K562 (cell line): ENCODE measurements around the gene GLIS2. TPM values are rescaled to one million over a fixed set of nuclear protein-coding genes. Genes with fewer than 3 reads are reported as not detected.
A peak's percentile ranks its signal among the peaks of the same experiment; 100 is the strongest.

Experiments
- ATAC-seq: fragments of 200-7000 bp; cut with Tn5 transposase; 3 replicates; pipeline ENCODE4 v1.9.1; 2020; ENCODE audit warnings: moderate library complexity
- BruUV-seq: library from RNA; stranded (reverse); fragments of 400-500 nt; replicated peaks from 2 replicates; lab custom pipeline; 2021; lab: Mats Ljungman, UMichigan
- CTCF ChIA-PET: fragments of 300-600 bp; formaldehyde crosslinking; extraction: SDS; loops from one replicate; lab custom pipeline; 2021; ENCODE audit warnings: low intra/inter-chr PET ratio; lab: Yijun Ruan, JAX
- POLR2A ChIA-PET: fragments of 300-600, 350-650 bp; sonication (Branson Sonifier 250); formaldehyde crosslinking; extraction: SDS; loops from one replicate; lab custom pipeline; 2021; ENCODE audit warnings: antibody characterized with exemption, inconsistent platforms; lab: Yijun Ruan, JAX
- DNase-seq, 4 experiments: peaks; one replicate each; pipeline versions ENCODE4 v3.0.0 to v3.0.0-alpha.2; 2011 to 2018; ENCODE audit warnings: low spot score in 3 of 4, mixed read lengths in 3 of 4; ENCODE audit errors: extremely low read depth in 1 of 4
- FAIRE-seq: peaks from 2 replicates; lab custom pipeline; 2011; peaks lifted over from hg19 to GRCh38; lab: Jason Lieb, UNC
- H2AFZ ChIP-seq: 2 replicates; pipeline ENCODE4 v1.6.0; 2011; ENCODE audit warnings: low read depth, low read length, control low read depth, inconsistent platforms
- H3K27ac ChIP-seq: fragments of 200-600 bp; 3 replicates; pipeline ENCODE4 v1.8.0; 2011; ENCODE audit warnings: low read depth, mild to moderate bottlenecking, control low read depth, inconsistent platforms, low read length, moderate library complexity, mixed read lengths; ENCODE audit errors: extremely low read depth
- H3K27me3 ChIP-seq, 2 experiments: fragments of 300-600 bp in 1 of 2; 2 replicates in 1 of 2; 3 replicates in 1 of 2; pipeline versions ENCODE4 v1.6.0 to v1.8.0; 2011; ENCODE audit warnings: inconsistent platforms in 2 of 2, low read length in 2 of 2, mild to moderate bottlenecking in 1 of 2, mixed read lengths in 1 of 2, moderate library complexity in 1 of 2; ENCODE audit not compliant: control insufficient read depth in 2 of 2, insufficient read depth in 2 of 2
- H3K36me3 ChIP-seq: fragments of 300-600 bp; 3 replicates; pipeline ENCODE4 v1.8.0; 2011; ENCODE audit warnings: mild to moderate bottlenecking, low read length, inconsistent platforms; ENCODE audit not compliant: control insufficient read depth, insufficient read depth
- H3K4me1 ChIP-seq, 2 experiments: fragments of 200-600 bp in 1 of 2; replicated peaks in 1 of 2; 2 replicates in 1 of 2; 3 replicates in 1 of 2; pipeline versions ENCODE4 v1.5.1 to v1.8.0; 2011; ENCODE audit warnings: inconsistent platforms in 2 of 2, low read length in 2 of 2, mild to moderate bottlenecking in 1 of 2, mixed read lengths in 1 of 2, moderate library complexity in 1 of 2; ENCODE audit not compliant: control insufficient read depth in 2 of 2, insufficient read depth in 2 of 2
- H3K4me2 ChIP-seq: 2 replicates; pipeline ENCODE4 v1.6.1; 2011; ENCODE audit warnings: low read length, control low read depth, inconsistent platforms, mixed read lengths; ENCODE audit not compliant: insufficient read depth
- H3K4me3 ChIP-seq: fragments of 200-600 bp; sonication (generic), shearing (Covaris generic); 2 replicates; pipeline ENCODE4 v1.5.1; 2016; ENCODE audit warnings: control low read depth, inconsistent platforms
- H3K79me2 ChIP-seq: fragments of 200-600 bp; 3 replicates; pipeline ENCODE4 v1.8.0; 2011; ENCODE audit warnings: low read length, inconsistent platforms; ENCODE audit not compliant: control insufficient read depth, insufficient read depth
- H3K9ac ChIP-seq, 2 experiments: 2 replicates each; pipeline versions ENCODE4 v1.6.0 to v1.6.1; 2011; ENCODE audit warnings: low read depth in 2 of 2, low read length in 2 of 2, control low read depth in 1 of 2, inconsistent platforms in 1 of 2, mild to moderate bottlenecking in 1 of 2, mixed read lengths in 1 of 2; ENCODE audit not compliant: insufficient read depth in 1 of 2
- H3K9me1 ChIP-seq: one replicate; pipeline ENCODE4 v1.6.0; 2011; ENCODE audit warnings: inconsistent platforms, mild to moderate bottlenecking, low read length, moderate library complexity; ENCODE audit not compliant: control insufficient read depth, insufficient read depth
- H3K9me3 ChIP-seq: replicated peaks from 2 replicates; pipeline ENCODE4 v1.5.1; 2011; ENCODE audit warnings: low read depth, low read length, inconsistent platforms; ENCODE audit not compliant: control insufficient read depth, insufficient read depth
- H4K20me1 ChIP-seq: replicated peaks from 2 replicates; pipeline ENCODE4 v1.6.1; 2011; ENCODE audit warnings: low read length, inconsistent platforms, mixed read lengths; ENCODE audit not compliant: control insufficient read depth, insufficient read depth
- CBFA2T3 ChIP-seq: fragments of 450-650 bp; IDR thresholded peaks from 2 replicates; pipeline ENCODE4 v1.6.1; 2017
- FOXP1 ChIP-seq: sonication (generic); formaldehyde crosslinking; IDR thresholded peaks from 2 replicates; pipeline ENCODE4 v1.8.0; 2022; ENCODE audit warnings: mild to moderate bottlenecking, missing genetic modification reagents
- HDAC3 ChIP-seq: fragments of 450-650 bp; IDR thresholded peaks from 2 replicates; pipeline ENCODE4 v1.6.1; 2018; ENCODE audit warnings: borderline replicate concordance, mild to moderate bottlenecking, moderate library complexity; ENCODE audit not compliant: partially characterized antibody
- RBFOX2 ChIP-seq: fragments of 200-400 bp; formaldehyde crosslinking; IDR thresholded peaks from 2 replicates; pipeline ENCODE4 v1.6.1; 2017; ENCODE audit warnings: low read depth, mild to moderate bottlenecking, low read length, moderate library complexity
- RBM22 ChIP-seq: fragments of 200-400 bp; formaldehyde crosslinking; IDR thresholded peaks from 2 replicates; pipeline ENCODE4 v1.6.1; 2018; ENCODE audit warnings: low read length, low read depth; ENCODE audit not compliant: poor library complexity, severe bottlenecking
- SAFB ChIP-seq: fragments of 200-400 bp; formaldehyde crosslinking; IDR thresholded peaks from 2 replicates; pipeline ENCODE4 v1.6.1; 2017; ENCODE audit warnings: low read depth, low read length, borderline replicate concordance
- SNAPC5 ChIP-seq: fragments of 250-450 bp; sonication (Bioruptor Pico); IDR thresholded peaks from 2 replicates; pipeline ENCODE4 v1.8.0; 2021; ENCODE audit warnings: moderate library complexity, mild to moderate bottlenecking, inconsistent platforms
- TAF9B ChIP-seq: fragments of 450-650 bp; IDR thresholded peaks from 2 replicates; pipeline ENCODE4 v1.6.1; 2018; ENCODE audit warnings: mild to moderate bottlenecking; ENCODE audit not compliant: partially characterized antibody
- TCF7L2 ChIP-seq: fragments of 150-350 bp; IDR thresholded peaks from 2 replicates; pipeline ENCODE4 v1.6.1; 2016; ENCODE audit warnings: low read depth, mild to moderate bottlenecking, low read length, moderate library complexity
- TFAP4 ChIP-seq: sonication (generic); formaldehyde crosslinking; IDR thresholded peaks from 2 replicates; pipeline ENCODE4 v1.8.0; 2022; ENCODE audit warnings: missing genetic modification reagents, mild to moderate bottlenecking, moderate library complexity, borderline replicate concordance
- ZNF134 ChIP-seq: fragments of 250-450 bp; sonication (Bioruptor Pico); conservative IDR thresholded peaks from 2 replicates; pipeline ENCODE4 v1.4.0; 2020
- ZNF766 ChIP-seq: fragments of 200-800 bp; sonication (Bioruptor generic); conservative IDR thresholded peaks from 2 replicates; pipeline ENCODE4 v1.6.1; 2016; ENCODE audit warnings: missing genetic modification characterization, missing compliant biosample characterization
- WGBS: fragments of 100-300 bp; shearing (Covaris generic); methylation state at CpG from one replicate; pipeline ENCODE4 v1.1.6; 2016; ENCODE audit warnings: low coverage, mixed read lengths; ENCODE audit not compliant: insufficient coverage; ENCODE audit errors: missing lambda C conversion rate; 5-methylcytosine and 5-hydroxymethylcytosine counted together
- in situ Hi-C: fragments of 300-500 bp; cut with MboI; formaldehyde crosslinking; loops from 4 replicates; pipeline ENCODE4 v1.15.0; 2018; ENCODE audit warnings: inconsistent platforms, mixed read lengths
- intact Hi-C: fragments of 100-400 bp; cut with micrococcal nuclease; formaldehyde crosslinking; loops from 2 replicates; pipeline ENCODE4 v1.14.2; 2022
- polyA plus RNA-seq, 8 experiments: library from polyadenylated mRNA; depleted of rRNA in 4 of 8; stranded (reverse) in 5 of 8; unstranded in 3 of 8; fragments of >200 nt; fragmentation: Nextera tagmentation in 2 of 8; fragmentation: Illumina TruSeq in 1 of 8; extraction: Ambion mirVana in 2 of 8; extraction: Trizol in 1 of 8; gene quantifications; 2 replicates each; pipeline versions ENCODE4 v1.2.1 to v1.2.3, GENCODE V29; 2011 to 2014; ENCODE audit warnings: inconsistent platforms in 1 of 8, missing spikeins in 1 of 8
- total RNA-seq, 7 experiments: library from RNA; depleted of rRNA in 6 of 7; stranded (reverse); fragments of >200 nt in 6 of 7; fragmentation: Illumina TruSeq in 2 of 7; extraction: Trizol in 2 of 7; gene quantifications; 2 replicates each; pipeline versions ENCODE4 v1.2.1 to v1.2.3, GENCODE V29; 2011 to 2021; ENCODE audit warnings: low replicate concordance in 1 of 7
- TF ChIP-seq, protein P1 (sequence below): fragments of 250-450 bp; sonication (Bioruptor Pico); IDR thresholded peaks from 2 replicates; pipeline ENCODE4 v1.4.0; 2020; ENCODE audit warnings: mild to moderate bottlenecking, moderate library complexity, borderline replicate concordance
- TF ChIP-seq, protein P2 (sequence below), 2 experiments: fragments of 450-650 bp in 1 of 2; sonication (generic) in 1 of 2; formaldehyde crosslinking; conservative IDR thresholded peaks; 2 replicates each; pipeline versions ENCODE4 v1.4.0 to v1.8.1; 2020 to 2022; ENCODE audit warnings: mild to moderate bottlenecking in 1 of 2, missing genetic modification reagents in 1 of 2

GLIS2 gene
- total and polyA plus RNA-seq, 9 of the 15 experiments (the other 6 are each of a cell fraction or from before 2014, with no cell fraction given), result 0.10 to 9.0 (median 0.57) TPM

DNA sequence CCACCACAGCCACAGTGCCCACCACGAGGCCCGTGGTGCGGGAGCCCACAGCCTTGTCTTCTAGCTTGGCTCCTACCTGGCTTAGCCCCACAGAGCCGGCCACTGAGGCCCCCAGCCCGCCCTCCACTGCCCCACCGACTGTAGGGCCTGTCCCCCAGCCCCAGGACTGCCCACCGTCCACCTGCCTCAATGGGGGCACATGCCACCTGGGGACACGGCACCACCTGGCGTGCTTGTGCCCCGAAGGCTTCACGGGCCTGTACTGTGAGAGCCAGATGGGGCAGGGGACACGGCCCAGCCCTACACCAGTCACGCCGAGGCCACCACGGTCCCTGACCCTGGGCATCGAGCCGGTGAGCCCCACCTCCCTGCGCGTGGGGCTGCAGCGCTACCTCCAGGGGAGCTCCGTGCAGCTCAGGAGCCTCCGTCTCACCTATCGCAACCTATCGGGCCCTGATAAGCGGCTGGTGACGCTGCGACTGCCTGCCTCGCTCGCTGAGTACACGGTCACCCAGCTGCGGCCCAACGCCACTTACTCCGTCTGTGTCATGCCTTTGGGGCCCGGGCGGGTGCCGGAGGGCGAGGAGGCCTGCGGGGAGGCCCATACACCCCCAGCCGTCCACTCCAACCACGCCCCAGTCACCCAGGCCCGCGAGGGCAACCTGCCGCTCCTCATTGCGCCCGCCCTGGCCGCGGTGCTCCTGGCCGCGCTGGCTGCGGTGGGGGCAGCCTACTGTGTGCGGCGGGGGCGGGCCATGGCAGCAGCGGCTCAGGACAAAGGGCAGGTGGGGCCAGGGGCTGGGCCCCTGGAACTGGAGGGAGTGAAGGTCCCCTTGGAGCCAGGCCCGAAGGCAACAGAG, 66.3 kb downstream of the GLIS2 start:
- H3K79me2 ChIP-seq, result no peaks in the 10 kb centered on the region
- no peaks in the 10 kb centered on the region for H3K9me3 ChIP-seq
- ChIA-PET CTCF (no interaction called here), POLR2A (interaction anchor here (0.5 to 1.1 kb wide), 7 partner anchors 9 to 921 kb away, joined by 3 to 5 read pairs (median 3); partner anchors contain the start of gene TFAP4)
- BruUV-seq, result no TSS peak
- H3K27me3 ChIP-seq, result no peaks in the 10 kb centered on the region
- peaks cover 49% of the 10 kb centered on the region; the same call in 1 of the 3 replicates for H3K36me3 ChIP-seq
- no peak overlapping the region for H3K4me3 ChIP-seq
- ATAC-seq (no peak), FAIRE-seq (no peak), DNase-seq (peak in 2 of 4 experiments; percentile 28 to 32)
- H2AFZ ChIP-seq, result no peak overlapping the region
- no peaks in the 10 kb centered on the region for H3K9me1 ChIP-seq
- no peaks in the 10 kb centered on the region for H4K20me1 ChIP-seq
- in situ Hi-C loops, result no loop called here
- intact Hi-C loops, result no loop called here
- H3K27ac ChIP-seq, result no peak overlapping the region
- peaks cover 7 to 45% of the 10 kb centered on the region in 2 experiments; a peak in 4 of 5 replicates for H3K4me1 ChIP-seq
- peak overlapping the region in 1 of 2 experiments; percentile 60; a peak in 1 of 4 replicates for H3K9ac ChIP-seq
- 94% methylated on average over 32 of the region's 55 CpGs for WGBS
- H3K4me2 ChIP-seq, result no peak overlapping the region
- TF ChIP-seq, protein P1, sequence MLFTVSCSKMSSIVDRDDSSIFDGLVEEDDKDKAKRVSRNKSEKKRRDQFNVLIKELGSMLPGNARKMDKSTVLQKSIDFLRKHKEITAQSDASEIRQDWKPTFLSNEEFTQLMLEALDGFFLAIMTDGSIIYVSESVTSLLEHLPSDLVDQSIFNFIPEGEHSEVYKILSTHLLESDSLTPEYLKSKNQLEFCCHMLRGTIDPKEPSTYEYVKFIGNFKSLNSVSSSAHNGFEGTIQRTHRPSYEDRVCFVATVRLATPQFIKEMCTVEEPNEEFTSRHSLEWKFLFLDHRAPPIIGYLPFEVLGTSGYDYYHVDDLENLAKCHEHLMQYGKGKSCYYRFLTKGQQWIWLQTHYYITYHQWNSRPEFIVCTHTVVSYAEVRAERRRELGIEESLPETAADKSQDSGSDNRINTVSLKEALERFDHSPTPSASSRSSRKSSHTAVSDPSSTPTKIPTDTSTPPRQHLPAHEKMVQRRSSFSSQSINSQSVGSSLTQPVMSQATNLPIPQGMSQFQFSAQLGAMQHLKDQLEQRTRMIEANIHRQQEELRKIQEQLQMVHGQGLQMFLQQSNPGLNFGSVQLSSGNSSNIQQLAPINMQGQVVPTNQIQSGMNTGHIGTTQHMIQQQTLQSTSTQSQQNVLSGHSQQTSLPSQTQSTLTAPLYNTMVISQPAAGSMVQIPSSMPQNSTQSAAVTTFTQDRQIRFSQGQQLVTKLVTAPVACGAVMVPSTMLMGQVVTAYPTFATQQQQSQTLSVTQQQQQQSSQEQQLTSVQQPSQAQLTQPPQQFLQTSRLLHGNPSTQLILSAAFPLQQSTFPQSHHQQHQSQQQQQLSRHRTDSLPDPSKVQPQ (CRISPR knock-in tag), result no peak
- TF ChIP-seq CBFA2T3, result no peak
- no peak for TF ChIP-seq ZNF766
- TF ChIP-seq RBFOX2, result peak; percentile 29; the same call in 1 of the 2 replicates
- TF ChIP-seq HDAC3, result no peak
- TF ChIP-seq, protein P2, sequence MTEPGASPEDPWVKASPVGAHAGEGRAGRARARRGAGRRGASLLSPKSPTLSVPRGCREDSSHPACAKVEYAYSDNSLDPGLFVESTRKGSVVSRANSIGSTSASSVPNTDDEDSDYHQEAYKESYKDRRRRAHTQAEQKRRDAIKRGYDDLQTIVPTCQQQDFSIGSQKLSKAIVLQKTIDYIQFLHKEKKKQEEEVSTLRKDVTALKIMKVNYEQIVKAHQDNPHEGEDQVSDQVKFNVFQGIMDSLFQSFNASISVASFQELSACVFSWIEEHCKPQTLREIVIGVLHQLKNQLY (CRISPR knock-in tag; conservative IDR thresholded peaks at IDR 0.05), result no peak
- no peak for TF ChIP-seq TAF9B
- no peak for TF ChIP-seq TCF7L2
- TF ChIP-seq FOXP1 (CRISPR knock-in tag), result no peak
- no peak for TF ChIP-seq TFAP4 (CRISPR knock-in tag)
- no peak for TF ChIP-seq ZNF134 (CRISPR knock-in tag)
- TF ChIP-seq RBM22, result peak; percentile 14
- TF ChIP-seq SAFB, result no peak
- TF ChIP-seq SNAPC5 (CRISPR knock-in tag), result no peak
